Liver (tissue), 9 donors: Measurements from ENCODE around the gene PRMT9. TPM values are rescaled to one million over a fixed set of nuclear protein-coding genes. Genes with fewer than 3 reads are reported as not detected.

ENCODE experiments used
- DNase-seq: peaks from one replicate; pipeline ENCODE4 v3.0.0-alpha.2; 2017; ENCODE audit warnings: low spot score
- H3K27ac ChIP-seq, 2 donors: one replicate each; pipeline ENCODE4 v1.7.0; 2013; ENCODE audit warnings: inconsistent platforms in 2 of 2, low read length in 2 of 2, control low read depth in 1 of 2, low read depth in 1 of 2, mild to moderate bottlenecking in 1 of 2
- H3K27me3 ChIP-seq, 4 donors: one replicate each; pipeline versions ENCODE4 v1.6.1 to v1.7.0; 2013; ENCODE audit warnings: low read length in 3 of 4, inconsistent platforms in 1 of 4, mild to moderate bottlenecking in 1 of 4, moderate library complexity in 1 of 4; ENCODE audit not compliant: control insufficient read depth in 4 of 4, insufficient read depth in 4 of 4
- H3K36me3 ChIP-seq, 4 donors: one replicate each; pipeline versions ENCODE4 v1.6.1 to v1.7.0; 2013; ENCODE audit warnings: low read length in 3 of 4, mild to moderate bottlenecking in 3 of 4, low read depth in 1 of 4, moderate library complexity in 1 of 4; ENCODE audit not compliant: control insufficient read depth in 4 of 4, insufficient read depth in 3 of 4
- H3K4me1 ChIP-seq, 4 donors: one replicate each; pipeline versions ENCODE4 v1.6.1 to v1.7.0; 2013; ENCODE audit warnings: low read length in 3 of 4, mild to moderate bottlenecking in 3 of 4, moderate library complexity in 1 of 4; ENCODE audit not compliant: control insufficient read depth in 4 of 4, insufficient read depth in 4 of 4
- H3K4me3 ChIP-seq, 3 donors: one replicate each; pipeline versions ENCODE4 v1.6.1 to v1.7.0; 2013; ENCODE audit warnings: low read length in 3 of 3, control low read depth in 1 of 3, low read depth in 1 of 3, mild to moderate bottlenecking in 1 of 3
- H3K9ac ChIP-seq, 2 donors: one replicate each; pipeline ENCODE4 v1.7.0; 2013; ENCODE audit warnings: low read length in 2 of 2, mild to moderate bottlenecking in 2 of 2, moderate library complexity in 2 of 2, control low read depth in 1 of 2, low read depth in 1 of 2
- H3K9me3 ChIP-seq, 4 donors: one replicate each; pipeline versions ENCODE4 v1.6.1 to v1.7.0; 2013; ENCODE audit warnings: low read length in 3 of 4; ENCODE audit not compliant: control insufficient read depth in 4 of 4
- ATF3 ChIP-seq: IDR thresholded peaks from 2 replicates; pipeline ENCODE4 v1.6.1; 2016; ENCODE audit warnings: antibody characterized with exemption
- CTCF ChIP-seq: fragments of 150-350 bp; IDR thresholded peaks from 2 replicates; pipeline ENCODE4 v1.5.1; 2017; ENCODE audit warnings: improper control_type of control experiment, low read depth, low read length; ENCODE audit not compliant: missing input control
- EGR1 ChIP-seq, 2 donors: IDR thresholded peaks; 2 replicates each; pipeline ENCODE4 v1.6.1; 2016 to 2018; ENCODE audit warnings: antibody characterized with exemption in 2 of 2, low read depth in 2 of 2
- FOXA1 ChIP-seq: IDR thresholded peaks from 2 replicates; pipeline ENCODE4 v1.6.1; 2016; ENCODE audit warnings: antibody characterized with exemption
- FOXA2 ChIP-seq: IDR thresholded peaks from 2 replicates; pipeline ENCODE4 v1.6.1; 2016; ENCODE audit warnings: antibody characterized with exemption
- GABPA ChIP-seq, 2 donors: IDR thresholded peaks in 1 of 2; conservative IDR thresholded peaks in 1 of 2; 2 replicates each; pipeline ENCODE4 v1.6.1; 2016; ENCODE audit warnings: antibody characterized with exemption in 2 of 2, mild to moderate bottlenecking in 1 of 2, moderate library complexity in 1 of 2
- HNF4A ChIP-seq, 2 donors: conservative IDR thresholded peaks; 2 replicates each; pipeline ENCODE4 v1.6.1; 2016; ENCODE audit warnings: antibody characterized with exemption in 2 of 2, mild to moderate bottlenecking in 2 of 2
- HNF4G ChIP-seq: IDR thresholded peaks from 2 replicates; pipeline ENCODE4 v1.6.1; 2016; ENCODE audit warnings: antibody characterized with exemption
- JUND ChIP-seq, 2 donors: IDR thresholded peaks; 2 replicates each; pipeline ENCODE4 v1.6.1; 2016; ENCODE audit warnings: antibody characterized with exemption in 2 of 2
- MAX ChIP-seq: IDR thresholded peaks from 2 replicates; pipeline ENCODE4 v1.6.1; 2016; ENCODE audit warnings: antibody characterized with exemption
- NR2F2 ChIP-seq: IDR thresholded peaks from 2 replicates; pipeline ENCODE4 v1.6.1; 2016; ENCODE audit warnings: antibody characterized with exemption
- RAD21 ChIP-seq, 2 donors: IDR thresholded peaks; 2 replicates each; pipeline ENCODE4 v1.6.1; 2016; ENCODE audit warnings: antibody characterized with exemption in 2 of 2, mild to moderate bottlenecking in 2 of 2
- REST ChIP-seq: IDR thresholded peaks from 2 replicates; pipeline ENCODE4 v1.6.1; 2016; ENCODE audit warnings: antibody characterized with exemption, mild to moderate bottlenecking
- RXRA ChIP-seq, 2 donors: IDR thresholded peaks; 2 replicates each; pipeline ENCODE4 v1.6.1; 2017 to 2018; ENCODE audit warnings: antibody characterized with exemption in 2 of 2, mild to moderate bottlenecking in 1 of 2
- SP1 ChIP-seq: IDR thresholded peaks from 2 replicates; pipeline ENCODE4 v1.6.1; 2018; ENCODE audit warnings: antibody characterized with exemption, mild to moderate bottlenecking
- TAF1 ChIP-seq: conservative IDR thresholded peaks from 2 replicates; pipeline ENCODE4 v1.6.1; 2016; ENCODE audit warnings: antibody characterized with exemption, mild to moderate bottlenecking
- YY1 ChIP-seq: IDR thresholded peaks from 2 replicates; pipeline ENCODE4 v1.6.1; 2016; ENCODE audit warnings: antibody characterized with exemption, mild to moderate bottlenecking
- ZBTB33 ChIP-seq: IDR thresholded peaks from 2 replicates; pipeline ENCODE4 v1.6.1; 2016; ENCODE audit warnings: antibody characterized with exemption
- WGBS: extraction: QIAGEN DNeasy Blood & Tissue Kit; methylation state at CpG from one replicate; pipeline ENCODE4 v1.1.7; 2013; 5-methylcytosine and 5-hydroxymethylcytosine counted together
- polyA plus RNA-seq, 2 donors: library from polyadenylated mRNA; stranded (reverse) in 1 of 2; unstranded in 1 of 2; fragments of 200-250 nt in 1 of 2; fragments of >200 nt in 1 of 2; fragmentation: Nextera tagmentation in 1 of 2; extraction: Ambion mirVana in 1 of 2; gene quantifications; one replicate each; pipeline versions ENCODE4 v1.2.1 to v1.2.3, GENCODE V29; 2013 to 2015
- total RNA-seq, 2 donors: library from RNA; depleted of rRNA; stranded (reverse); fragments of >200 nt; gene quantifications; one replicate each; pipeline ENCODE4 v1.2.3, GENCODE V29; 2014
- donor health status: healthy.
- donor health status: healthy.
- donor health status: healthy.
- donor health status: healthy.
- donor health status: healthy.

Gene PRMT9
- total and polyA plus RNA-seq, 4 donors = 2.4 to 8.5 (median 5.7) TPM

GRCh38 chr4:147643616-147644015, 40.3 kb downstream of the PRMT9 start:
- peaks cover 2 to 15% (median 8%) of the 10 kb centered on the region in 4 donors for H3K36me3 ChIP-seq
- H3K27me3 ChIP-seq = no peaks in the 10 kb centered on the region
- H3K9me3 ChIP-seq = peaks cover 0 to 1% (median 0%) of the 10 kb centered on the region in 4 donors
- no peak overlapping the region for H3K27ac ChIP-seq
- DNase-seq = no peak
- no peak overlapping the region for H3K4me3 ChIP-seq
- no peak overlapping the region for H3K9ac ChIP-seq
- 100% methylated on average over 1 of the region's 1 CpG for WGBS
- no peak for TF ChIP-seq GABPA (IDR thresholded peaks at IDR 0.05 in 1 of 2, conservative IDR thresholded peaks at IDR 0.05 in 1 of 2)
- TF ChIP-seq HNF4A (conservative IDR thresholded peaks at IDR 0.05) = no peak
- TF ChIP-seq CTCF = no peak
- TF ChIP-seq YY1 = no peak
- no peak for TF ChIP-seq RAD21 (IDR thresholded peaks at IDR 0.05)
- TF ChIP-seq NR2F2 = no peak
- TF ChIP-seq MAX = no peak
- TF ChIP-seq FOXA1 = no peak
- TF ChIP-seq FOXA2 = no peak
- no peak for TF ChIP-seq SP1
- TF ChIP-seq HNF4G = no peak
- no peak for TF ChIP-seq ZBTB33
- TF ChIP-seq TAF1 = no peak
- TF ChIP-seq REST = no peak
- no peak for TF ChIP-seq RXRA (IDR thresholded peaks at IDR 0.05)
- no peak for TF ChIP-seq ATF3
- no peak for TF ChIP-seq JUND (IDR thresholded peaks at IDR 0.05)
- TF ChIP-seq EGR1 (IDR thresholded peaks at IDR 0.05; ENCODE audit: low read depth in 2 of 2) = no peak
- no peaks in the 10 kb centered on the region for H3K4me1 ChIP-seq
